GM12891 (cell line): ENCODE measurements around the gene ANK3.

Experiments used
- DNase-seq: peaks from one replicate; pipeline ENCODE4 v3.0.0; 2011; ENCODE audit warnings: low spot score; ENCODE audit not compliant: insufficient read length
- FAIRE-seq: peaks from 2 replicates; lab custom pipeline; 2011; peaks lifted over from hg19 to GRCh38; lab: Jason Lieb, UNC
- PAX5 ChIP-seq: IDR thresholded peaks from 2 replicates; pipeline ENCODE4 v1.6.1; 2011; ENCODE audit warnings: low read length, moderate library complexity, mild to moderate bottlenecking; ENCODE audit not compliant: insufficient read depth, severe bottlenecking
- POLR2A ChIP-seq: IDR thresholded peaks from 2 replicates; pipeline ENCODE4 v1.6.1; 2011; ENCODE audit warnings: low read depth, low read length, control low read depth
- POLR2AphosphoS5 ChIP-seq: IDR thresholded peaks from 2 replicates; pipeline ENCODE4 v1.6.1; 2011; ENCODE audit warnings: low read depth, low read length, control low read depth
- POU2F2 ChIP-seq: IDR thresholded peaks from 2 replicates; pipeline ENCODE4 v1.6.1; 2011; ENCODE audit warnings: low read depth, mild to moderate bottlenecking, control low read depth, low read length, moderate library complexity
- SPI1 ChIP-seq: IDR thresholded peaks from 2 replicates; pipeline ENCODE4 v1.6.1; 2011; ENCODE audit warnings: low read depth, low read length, control low read depth
- TAF1 ChIP-seq: IDR thresholded peaks from 2 replicates; pipeline ENCODE4 v1.6.1; 2011; ENCODE audit warnings: low read depth, low read length, control low read depth

The ANK3 gene

DNA sequence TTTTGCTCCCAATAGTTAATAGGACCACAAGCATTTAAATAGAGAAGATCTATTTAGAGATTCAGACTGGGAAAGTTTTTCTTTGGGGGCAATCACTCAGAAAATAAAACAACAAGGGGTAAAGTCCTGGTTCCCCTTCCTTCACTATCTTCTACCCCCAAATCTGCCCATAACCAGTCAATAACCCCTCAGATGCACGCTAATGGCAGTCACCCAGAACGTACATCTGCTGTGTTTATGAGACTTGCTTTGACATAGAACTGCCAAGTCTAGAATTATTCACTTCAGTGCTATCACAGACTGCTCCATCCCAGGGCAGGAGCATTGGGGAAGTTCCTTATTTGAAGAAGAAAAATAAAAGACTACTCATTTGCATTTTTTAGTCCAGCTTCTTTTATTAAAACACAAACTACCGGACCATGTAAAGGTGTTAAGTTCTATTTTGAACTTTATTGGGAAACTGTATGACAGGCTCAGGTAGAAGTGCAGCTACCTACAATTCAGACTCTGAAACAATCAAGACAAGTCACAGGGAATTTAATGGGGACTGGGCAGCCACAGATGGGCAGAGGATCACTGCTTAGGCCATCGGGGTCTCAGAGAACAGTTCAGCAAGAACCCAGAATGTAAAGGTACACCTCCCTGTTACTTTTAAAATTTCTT lies 38.4 kb downstream of the ANK3 start:
- FAIRE-seq: peak; percentile 54
- DNase-seq: no peak
- TF ChIP-seq SPI1 (peak; percentile 55), PAX5 (no peak)

DNA sequence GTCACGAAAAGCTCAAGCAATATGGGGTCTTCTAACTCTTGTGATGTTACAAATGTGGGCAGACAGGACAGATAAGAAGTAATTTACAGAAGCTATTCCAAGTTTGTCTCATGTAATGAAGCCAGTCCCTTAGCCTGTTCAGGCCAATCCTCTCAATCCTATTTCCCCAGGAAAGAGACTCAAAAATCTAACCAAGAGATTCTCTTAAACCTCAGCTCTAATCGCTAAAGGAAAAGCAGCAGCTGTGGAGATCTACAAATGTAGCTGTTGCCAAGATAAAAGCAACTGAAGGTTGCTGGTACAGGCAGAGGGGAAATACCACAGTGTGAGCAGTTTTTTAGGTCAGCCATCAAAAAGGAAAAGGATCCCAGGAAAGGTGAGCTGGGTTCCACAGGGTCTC lies 39.3 kb downstream of the ANK3 start:
- DNase-seq: no peak
- FAIRE-seq: no peak

DNA sequence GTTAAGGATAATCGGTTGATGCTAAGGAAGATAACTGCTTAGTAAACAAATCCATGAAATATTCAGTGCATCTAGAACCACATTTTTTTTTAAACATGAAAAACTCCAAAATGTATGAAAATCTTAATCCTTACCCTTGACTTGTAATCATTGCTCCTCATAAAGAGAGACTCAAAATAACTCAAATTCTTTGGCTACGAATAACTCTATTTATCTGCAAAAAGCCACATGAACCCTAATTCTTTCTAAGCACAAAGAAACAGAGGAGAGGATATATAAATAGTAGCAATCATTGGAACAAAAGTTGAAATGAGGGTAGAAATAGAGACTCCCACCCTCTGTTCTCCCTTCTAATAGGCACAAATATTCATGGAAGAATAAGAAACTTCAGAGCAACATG lies 40.2 kb downstream of the ANK3 start:
- no peak for TF ChIP-seq POLR2A
- no peak for TF ChIP-seq POU2F2
- TF ChIP-seq POLR2AphosphoS5: no peak
- no peak for TF ChIP-seq SPI1
- TF ChIP-seq TAF1: no peak
- TF ChIP-seq PAX5: no peak
- DNase-seq (no peak), FAIRE-seq (no peak)

More for the DNA sequence above, 39.3 kb downstream of the ANK3 start:
- TF ChIP-seq PAX5 (no peak), POLR2AphosphoS5 (no peak), TAF1 (no peak), SPI1 (no peak), POU2F2 (no peak), POLR2A (no peak)

DNA sequence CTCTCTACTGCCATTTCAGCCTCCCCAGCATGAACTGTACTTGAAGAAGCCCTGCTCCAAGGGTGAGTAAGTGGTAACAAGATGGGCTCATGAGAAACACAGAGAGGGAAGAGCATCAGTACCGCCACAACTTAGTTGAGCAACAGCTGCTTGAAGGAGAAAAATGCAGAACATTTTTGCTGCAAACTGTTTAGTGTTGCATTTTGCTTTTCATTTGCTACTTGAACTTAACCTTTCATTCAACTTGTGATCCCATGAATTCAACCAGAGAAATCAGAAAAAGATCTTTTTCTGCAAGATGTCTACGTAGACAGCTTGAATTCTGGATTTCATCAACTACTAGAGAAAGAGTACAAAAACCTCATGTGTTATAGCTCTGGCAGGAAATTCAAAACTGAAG lies 40.7 kb downstream of the ANK3 start:
- no peak for TF ChIP-seq POLR2A
- no peak for TF ChIP-seq TAF1
- TF ChIP-seq SPI1: no peak
- TF ChIP-seq POU2F2: no peak
- FAIRE-seq (no peak), DNase-seq (no peak)

DNA sequence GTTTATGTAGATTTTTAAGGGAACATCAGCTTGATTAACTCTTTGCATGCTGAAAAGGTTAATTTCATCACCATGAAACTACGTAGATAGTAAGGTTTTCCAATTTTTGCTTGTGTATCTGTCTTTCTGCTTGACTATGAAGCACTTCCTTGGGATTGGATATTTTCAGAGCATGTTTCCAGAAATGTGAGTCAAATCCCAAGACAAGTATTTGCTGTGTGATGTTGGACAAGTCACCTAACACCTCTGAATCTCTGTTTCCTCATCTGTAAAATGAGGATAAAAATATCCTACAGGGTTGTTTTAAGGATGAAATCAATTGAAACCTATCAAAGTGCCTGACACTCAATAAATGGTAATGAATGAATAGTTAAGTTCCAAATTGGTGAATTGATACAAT lies 42.4 kb downstream of the ANK3 start:
- no peak for DNase-seq
- TF ChIP-seq TAF1 (no peak), PAX5 (no peak), POU2F2 (no peak), POLR2A (no peak), POLR2AphosphoS5 (no peak), SPI1 (no peak)
- FAIRE-seq: no peak

DNA sequence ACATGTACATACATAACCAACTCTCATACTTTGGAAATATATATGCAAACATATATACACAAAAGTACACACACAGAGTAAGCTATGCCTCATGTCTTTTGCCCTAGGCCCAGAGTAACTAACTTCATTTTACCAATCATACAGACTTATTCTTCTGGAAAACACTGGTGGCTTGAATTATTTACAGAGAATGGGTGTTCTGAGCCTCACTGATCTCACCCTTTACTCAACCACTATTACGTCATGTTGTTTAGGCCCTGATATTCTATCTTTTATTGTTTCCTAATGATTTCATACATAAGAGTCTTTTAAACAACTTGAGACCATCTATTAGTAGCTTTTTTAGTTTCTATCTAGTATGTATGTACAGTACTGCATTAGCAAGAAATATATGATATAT lies 43.0 kb downstream of the ANK3 start:
- FAIRE-seq (no peak), DNase-seq (no peak)
- TF ChIP-seq POU2F2: no peak
- no peak for TF ChIP-seq SPI1
- TF ChIP-seq POLR2A: no peak

DNA sequence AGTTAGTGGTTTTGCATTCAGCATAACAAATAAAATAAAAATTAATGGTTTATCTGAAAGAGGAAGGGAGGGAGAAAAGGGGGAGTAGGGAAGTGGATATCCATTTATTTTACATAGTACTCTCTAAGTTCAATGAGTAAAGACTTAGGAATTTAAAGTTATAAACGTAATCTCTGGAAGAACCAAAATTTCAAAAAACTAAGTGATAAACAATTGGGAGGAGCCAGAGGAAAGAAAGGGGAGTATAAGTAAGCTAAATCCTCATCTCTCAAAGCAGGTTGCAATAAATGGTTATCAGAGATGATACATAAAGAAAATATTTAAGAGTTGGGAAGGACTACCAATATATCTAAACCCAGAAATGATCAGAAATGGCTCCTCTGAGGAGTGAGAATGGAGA lies 46.4 kb downstream of the ANK3 start:
- TF ChIP-seq TAF1 (no peak), PAX5 (no peak), SPI1 (no peak), POU2F2 (no peak), POLR2AphosphoS5 (no peak)
- no peak for FAIRE-seq
- DNase-seq: no peak

DNA sequence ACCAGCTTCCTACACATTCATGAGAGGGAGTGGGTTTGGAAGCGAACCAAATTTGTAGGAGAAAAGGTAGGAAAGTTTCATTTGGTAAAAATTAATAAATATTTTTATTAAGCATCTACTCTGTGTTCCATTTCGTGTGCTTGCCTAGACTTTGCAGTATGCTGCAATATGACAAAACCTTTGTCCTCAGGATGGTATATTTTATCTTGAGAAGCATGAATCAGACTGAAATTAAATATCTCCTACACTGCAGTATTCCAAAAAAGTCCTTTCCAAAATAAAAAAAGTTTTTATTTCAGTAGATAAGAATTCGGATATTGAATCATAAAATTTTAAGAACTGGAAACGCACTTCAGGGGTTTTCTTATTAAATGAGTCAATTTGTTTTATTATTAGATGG lies 47.7 kb downstream of the ANK3 start:
- DNase-seq: no peak
- TF ChIP-seq SPI1 (no peak), TAF1 (no peak), PAX5 (no peak), POU2F2 (no peak), POLR2A (no peak), POLR2AphosphoS5 (no peak)
- no peak for FAIRE-seq

DNA sequence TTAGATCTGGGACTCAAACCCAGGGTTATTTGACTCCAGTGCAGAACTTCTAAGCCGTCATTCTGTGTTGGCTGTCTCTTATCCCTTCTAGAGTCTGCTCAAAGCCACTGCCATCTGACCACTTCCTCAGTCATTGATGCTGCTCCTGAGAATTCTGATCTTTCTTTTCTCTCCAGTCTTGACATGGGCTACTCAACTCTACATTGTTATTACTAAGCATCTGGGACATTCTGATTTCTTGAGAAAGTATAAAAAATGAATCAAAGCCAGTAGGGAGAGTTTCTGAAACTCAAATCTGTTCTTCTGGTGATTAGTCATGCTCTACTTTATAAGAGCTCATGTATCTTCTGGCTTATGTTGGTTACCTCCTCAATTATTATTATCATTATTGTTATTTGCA lies 48.7 kb downstream of the ANK3 start:
- DNase-seq (no peak), FAIRE-seq (no peak)
- TF ChIP-seq POU2F2 (no peak), PAX5 (no peak), POLR2A (no peak), SPI1 (no peak), POLR2AphosphoS5 (no peak), TAF1 (no peak)

DNA sequence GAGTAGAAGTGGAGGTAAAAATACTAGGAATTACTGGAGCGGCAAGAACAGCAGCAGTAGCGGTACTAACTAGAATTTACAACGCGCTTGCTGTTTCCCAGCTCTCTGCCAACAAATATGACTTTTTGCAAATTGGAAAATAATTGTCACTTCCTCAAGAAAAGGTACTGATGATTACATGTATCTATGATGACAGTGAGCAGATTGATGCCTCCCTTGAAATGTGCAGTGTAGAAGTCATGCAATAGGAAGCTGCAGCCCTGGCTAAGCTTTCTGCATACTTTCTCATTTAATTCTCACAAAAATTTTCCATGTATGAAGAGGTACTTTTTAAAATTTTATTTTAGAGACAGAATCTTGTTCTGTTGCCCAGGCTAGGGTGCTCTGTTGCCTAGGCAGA lies 49.9 kb downstream of the ANK3 start:
- DNase-seq (no peak), FAIRE-seq (no peak)
- no peak for TF ChIP-seq SPI1
- no peak for TF ChIP-seq POLR2A
- no peak for TF ChIP-seq TAF1
- TF ChIP-seq PAX5: no peak
- TF ChIP-seq POU2F2: no peak
- TF ChIP-seq POLR2AphosphoS5: no peak

DNA sequence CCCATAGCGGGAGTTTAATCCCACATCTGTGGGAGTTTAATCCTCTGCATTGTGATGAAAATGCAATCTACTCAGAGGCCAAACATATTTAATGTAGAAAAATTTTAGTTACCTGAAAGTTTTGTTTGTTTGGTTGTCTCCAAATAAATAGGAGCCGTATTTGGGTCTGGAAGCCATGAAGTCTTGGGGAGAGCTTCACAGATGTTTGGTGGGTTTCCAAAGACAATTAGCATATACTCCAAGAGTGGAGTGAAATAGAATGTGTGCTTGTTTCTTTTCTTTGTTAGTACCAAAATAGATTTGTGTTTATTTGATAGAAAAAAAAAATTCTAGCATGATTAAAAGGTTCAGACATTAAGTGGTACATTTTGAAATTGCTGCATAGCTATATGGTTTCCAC lies 50.9 kb downstream of the ANK3 start:
- DNase-seq (no peak), FAIRE-seq (no peak)
- TF ChIP-seq SPI1 (no peak), TAF1 (no peak)

DNA sequence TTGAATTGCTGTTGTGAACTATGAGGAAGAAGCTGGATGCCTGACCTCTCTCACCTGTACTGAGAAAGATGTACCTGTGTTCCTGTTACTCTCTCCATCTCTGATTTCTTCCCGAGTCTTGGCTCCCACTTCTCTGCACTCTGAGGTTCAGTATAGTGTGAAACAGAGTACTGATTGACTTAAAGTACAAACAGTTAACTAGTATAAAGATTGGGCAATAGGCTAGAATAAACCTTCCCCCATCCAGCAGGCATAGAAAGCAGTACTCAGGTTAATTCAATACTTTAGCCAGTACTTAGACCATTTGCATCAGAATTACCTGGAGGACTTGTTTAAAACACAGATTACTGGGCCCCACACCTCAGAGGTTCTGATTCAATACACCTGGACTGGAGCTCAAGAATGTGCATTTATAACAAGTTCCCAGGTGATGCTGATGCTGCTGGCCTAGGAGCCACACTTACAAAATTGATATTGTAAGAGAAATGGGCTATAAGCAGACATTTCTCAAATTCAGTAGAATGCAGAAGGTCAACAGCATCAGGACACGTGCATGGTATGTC lies 51.6 kb downstream of the ANK3 start:
- no peak for DNase-seq
- no peak for TF ChIP-seq SPI1
- no peak for TF ChIP-seq TAF1
- TF ChIP-seq POLR2AphosphoS5: no peak
- TF ChIP-seq POLR2A: no peak
- TF ChIP-seq POU2F2: no peak
- TF ChIP-seq PAX5: no peak
- FAIRE-seq: no peak
